ENCODE results near the gene PWWP2B.

DNA sequence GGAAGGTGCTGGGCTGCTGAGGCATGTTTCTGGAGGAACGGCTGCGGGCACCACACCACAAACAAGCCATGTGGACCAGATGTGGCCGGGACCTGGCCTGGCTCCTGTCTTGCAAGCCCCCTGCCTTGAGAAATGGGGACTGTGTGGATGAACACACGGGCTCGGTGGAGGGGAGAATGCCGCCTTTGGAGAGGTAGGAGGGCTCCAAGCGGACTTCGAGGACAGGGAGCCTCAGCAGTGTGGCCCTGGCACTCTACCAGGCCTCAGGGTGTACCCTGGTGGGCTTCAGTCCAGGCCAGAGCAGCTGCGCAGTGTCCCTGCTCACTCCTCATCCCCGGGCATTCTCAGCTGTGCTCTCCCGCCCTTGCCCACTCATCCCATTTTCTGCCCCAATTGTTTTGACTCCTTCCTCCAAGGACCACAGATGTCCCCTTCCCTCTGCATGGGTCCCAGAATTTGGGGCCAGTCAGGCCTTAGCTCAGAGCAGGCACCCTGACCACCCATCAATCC, 31.5 kb downstream of the PWWP2B start:
- TF ChIP-seq, protein P1, sequence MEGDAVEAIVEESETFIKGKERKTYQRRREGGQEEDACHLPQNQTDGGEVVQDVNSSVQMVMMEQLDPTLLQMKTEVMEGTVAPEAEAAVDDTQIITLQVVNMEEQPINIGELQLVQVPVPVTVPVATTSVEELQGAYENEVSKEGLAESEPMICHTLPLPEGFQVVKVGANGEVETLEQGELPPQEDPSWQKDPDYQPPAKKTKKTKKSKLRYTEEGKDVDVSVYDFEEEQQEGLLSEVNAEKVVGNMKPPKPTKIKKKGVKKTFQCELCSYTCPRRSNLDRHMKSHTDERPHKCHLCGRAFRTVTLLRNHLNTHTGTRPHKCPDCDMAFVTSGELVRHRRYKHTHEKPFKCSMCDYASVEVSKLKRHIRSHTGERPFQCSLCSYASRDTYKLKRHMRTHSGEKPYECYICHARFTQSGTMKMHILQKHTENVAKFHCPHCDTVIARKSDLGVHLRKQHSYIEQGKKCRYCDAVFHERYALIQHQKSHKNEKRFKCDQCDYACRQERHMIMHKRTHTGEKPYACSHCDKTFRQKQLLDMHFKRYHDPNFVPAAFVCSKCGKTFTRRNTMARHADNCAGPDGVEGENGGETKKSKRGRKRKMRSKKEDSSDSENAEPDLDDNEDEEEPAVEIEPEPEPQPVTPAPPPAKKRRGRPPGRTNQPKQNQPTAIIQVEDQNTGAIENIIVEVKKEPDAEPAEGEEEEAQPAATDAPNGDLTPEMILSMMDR (IDR thresholded peaks at IDR 0.05; ENCODE audit: low read length): no peak
- TF ChIP-seq EZH2 (IDR thresholded peaks at IDR 0.05; ENCODE audit: borderline replicate concordance, low read length): no peak

Data from OCI-LY1 (cell line).